HG03045 (cell line): Measurements from ENCODE around the gene NTM.

Source experiments
- ATAC-seq: cut with Tn5 transposase; IDR thresholded peaks from one replicate; pipeline ENCODE4 v1.9.1; 2021; ENCODE audit warnings: mild to moderate bottlenecking, moderate library complexity; ENCODE audit not compliant: unreplicated experiment

The NTM gene

GRCh38 chr11:131841925-131842635, 471.7 kb downstream of the NTM start:
- no peak for ATAC-seq

DNA sequence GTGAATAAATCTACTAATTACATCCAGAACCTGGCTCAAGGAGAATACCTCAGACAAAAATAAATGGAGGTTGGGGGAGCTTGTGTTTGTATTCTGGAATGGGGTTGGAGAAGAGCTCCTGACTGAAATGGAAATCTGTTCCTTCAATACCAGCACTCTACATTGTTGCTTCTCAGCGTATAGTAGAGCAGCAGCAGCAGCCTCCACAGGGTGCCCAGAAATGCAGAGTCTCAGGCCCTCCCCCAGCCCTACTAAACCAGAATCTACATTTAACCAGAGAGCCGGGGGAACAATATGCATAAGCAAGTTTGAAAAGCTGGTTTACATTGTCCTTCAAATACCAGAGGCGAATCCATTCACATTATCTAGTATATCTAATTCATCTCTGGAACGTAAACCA, 474.8 kb downstream of the NTM start:
- ATAC-seq = no peak

DNA sequence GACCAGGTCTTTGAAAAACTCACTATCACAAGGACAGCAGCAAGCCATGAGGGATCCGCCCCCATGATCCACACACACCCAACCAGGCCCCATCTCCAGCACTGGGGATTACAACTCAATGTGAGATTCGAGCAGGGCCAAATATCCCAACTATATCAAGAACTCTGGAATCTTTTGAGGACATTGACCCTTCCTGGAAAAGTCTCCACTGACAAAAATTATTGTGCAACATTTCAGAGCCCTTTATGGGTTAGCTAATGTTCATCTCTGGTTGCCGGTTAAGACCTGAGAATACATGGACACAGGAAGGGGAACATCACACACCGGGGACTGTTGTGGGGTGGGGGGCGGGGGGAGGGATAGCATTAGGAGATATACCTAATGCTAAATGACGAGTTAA, 479.1 kb downstream of the NTM start:
- ATAC-seq = no peak

GRCh38 chr11:131850507-131850906, 480.1 kb downstream of the NTM start:
- no peak for ATAC-seq

DNA sequence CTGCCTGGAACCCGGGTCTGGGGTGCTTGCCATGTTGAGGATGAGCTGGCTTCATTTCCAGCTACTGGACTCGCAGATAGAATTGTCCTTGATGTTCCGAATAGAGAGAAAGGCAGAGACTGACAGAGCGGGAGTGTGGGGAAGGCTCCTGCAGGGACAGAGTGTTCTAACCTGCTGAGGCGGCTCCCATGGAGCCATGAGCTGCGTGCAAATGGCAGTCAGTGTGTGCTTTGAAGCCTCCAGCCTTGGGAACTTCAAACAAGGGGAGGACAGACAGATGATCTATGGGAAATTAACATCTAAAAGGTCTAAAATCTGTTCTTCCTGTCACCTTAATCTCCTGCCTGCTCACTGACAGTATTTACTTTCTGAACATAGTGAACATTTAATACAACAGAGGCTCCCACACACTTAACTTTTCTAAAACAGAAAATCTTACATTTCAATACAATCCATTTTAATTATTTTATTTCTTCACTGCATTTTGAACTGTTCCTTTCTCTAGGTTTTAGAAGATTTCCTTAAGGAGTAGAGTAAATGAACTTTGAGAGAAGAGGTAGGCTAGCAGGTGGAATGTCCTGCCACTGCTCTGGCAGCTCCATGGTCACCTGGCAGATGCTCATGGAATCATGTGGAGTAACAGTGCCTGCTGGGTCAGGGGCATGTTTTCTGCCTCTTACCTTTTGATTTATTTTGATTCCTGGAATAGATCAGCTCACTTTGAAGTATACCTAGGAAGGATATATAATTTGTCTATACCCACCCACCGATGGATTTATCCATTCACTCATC, 481.7 kb downstream of the NTM start:
- ATAC-seq = no peak

GRCh38 chr11:131852757-131853156, 482.3 kb downstream of the NTM start:
- ATAC-seq = no peak

- no peak for ATAC-seq
Measured at GRCh38 chr11:131854391-131854790, 484.0 kb downstream of the NTM start.

- ATAC-seq = no peak
Measured at GRCh38 chr11:131855320-131855719, 484.9 kb downstream of the NTM start.

GRCh38 chr11:131857246-131857645, 486.8 kb downstream of the NTM start:
- no peak for ATAC-seq

GRCh38 chr11:131858505-131858904, 488.1 kb downstream of the NTM start:
- ATAC-seq = no peak

DNA sequence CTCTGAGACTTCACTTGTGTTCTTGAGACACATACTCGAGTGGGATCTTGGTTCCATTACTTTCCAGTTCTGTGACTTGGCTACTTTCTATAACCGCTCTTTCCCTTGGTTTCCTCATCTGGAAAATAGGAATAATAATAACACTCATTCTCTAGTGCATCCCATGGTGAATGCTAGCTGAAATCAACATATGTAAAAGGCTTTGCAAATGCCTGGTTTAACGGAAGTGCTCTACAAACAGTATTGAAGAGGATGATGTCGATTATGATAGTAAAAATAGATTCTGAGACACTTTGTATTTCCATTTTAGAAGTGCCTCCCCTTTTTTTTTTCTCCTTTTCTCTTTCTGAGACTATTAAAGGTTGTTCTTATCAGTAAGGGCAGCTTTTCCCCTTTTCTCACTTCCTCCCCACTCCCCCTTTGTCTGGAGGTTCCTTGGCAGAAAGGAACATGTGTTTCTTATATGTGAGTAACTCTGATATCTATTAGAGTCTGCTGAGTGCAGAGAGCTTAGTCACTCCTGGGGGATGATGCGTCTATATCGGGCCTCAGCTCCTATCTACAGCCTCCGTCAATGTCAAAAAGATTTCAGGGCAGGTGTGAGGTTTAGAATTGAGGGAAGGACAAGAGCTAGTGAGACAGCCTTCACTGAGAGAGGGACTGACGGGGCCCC, 489.3 kb downstream of the NTM start:
- no peak for ATAC-seq

DNA sequence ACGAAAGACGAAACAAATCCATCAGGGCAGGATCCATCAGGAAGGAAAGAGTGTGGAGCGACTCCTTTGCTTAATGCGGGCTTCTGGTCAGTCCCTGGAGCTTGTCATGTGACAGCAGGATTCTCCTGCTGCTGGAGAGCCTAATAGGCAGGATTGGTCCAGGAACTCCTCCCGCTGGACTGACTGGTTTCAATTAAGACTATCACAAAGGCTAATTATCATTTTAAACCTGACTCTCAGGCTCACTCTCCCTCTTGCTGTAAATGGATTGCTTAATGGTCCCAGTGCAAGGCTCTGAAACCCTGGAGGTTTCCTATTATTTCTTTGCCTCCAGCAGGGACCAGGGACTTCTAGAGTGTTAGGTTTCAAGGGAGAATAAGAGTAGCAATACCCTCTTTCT, 493.8 kb downstream of the NTM start:
- ATAC-seq = no peak

DNA sequence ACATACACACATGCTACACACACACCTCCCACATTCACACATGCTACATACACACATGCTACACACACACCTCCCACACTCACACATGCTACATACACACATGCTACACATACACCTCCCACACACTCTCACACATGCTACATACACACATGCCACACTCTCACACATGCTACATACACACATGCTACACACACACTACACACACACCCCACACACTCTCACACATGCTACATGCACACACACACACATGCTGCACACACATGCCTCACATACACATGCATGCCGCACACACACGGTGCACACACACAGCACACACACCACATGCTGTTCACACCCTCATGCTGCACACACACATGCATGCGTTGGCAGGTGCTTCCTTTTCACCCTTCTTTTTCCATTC, 495.4 kb downstream of the NTM start:
- no peak for ATAC-seq

GRCh38 chr11:131866535-131867400, 496.4 kb downstream of the NTM start:
- no peak for ATAC-seq

GRCh38 chr11:131867457-131868257, 497.2 kb downstream of the NTM start:
- no peak for ATAC-seq

DNA sequence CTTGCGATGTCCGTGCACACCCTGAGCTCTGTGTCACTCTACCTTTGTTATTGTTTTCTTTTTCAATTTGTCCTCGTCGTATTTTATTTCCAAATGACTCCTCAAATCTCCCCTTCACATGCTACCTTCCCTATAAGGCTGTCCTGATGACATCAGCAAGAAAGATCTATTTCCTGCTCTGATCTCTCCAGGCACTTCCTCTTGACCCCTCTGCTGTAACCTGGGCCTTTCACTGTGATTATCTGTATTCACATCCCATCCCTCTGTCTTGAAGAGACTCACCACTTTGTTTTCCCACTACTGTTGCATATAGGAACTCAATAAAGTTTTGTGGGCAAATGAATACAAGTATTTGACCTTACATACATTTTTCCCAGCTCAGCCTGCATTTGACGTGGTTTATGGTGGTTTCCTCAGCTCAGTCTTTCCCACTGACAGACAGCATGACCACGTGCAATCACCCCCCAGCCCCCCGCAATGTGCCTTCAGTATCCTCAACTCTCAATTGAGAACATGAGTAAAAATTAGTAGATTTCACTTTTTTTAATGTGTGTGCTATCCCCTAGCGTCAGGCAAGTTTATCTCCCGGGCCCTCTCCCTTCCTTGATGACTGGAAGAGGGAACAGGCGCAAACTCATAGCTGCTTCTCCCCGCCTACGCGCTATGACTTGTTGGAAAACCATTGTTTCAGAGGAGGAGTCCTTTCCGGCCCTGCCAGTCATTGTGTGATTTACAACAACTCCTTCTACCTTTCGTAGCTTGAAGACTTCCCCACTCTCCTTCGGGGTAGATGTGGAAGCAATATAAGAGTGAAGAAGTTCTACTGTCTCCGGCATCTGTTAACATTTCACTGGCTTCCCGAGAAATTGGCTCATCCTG, 498.5 kb downstream of the NTM start:
- ATAC-seq = no peak

- ATAC-seq = no peak
Measured at GRCh38 chr11:131870305-131870704, 499.9 kb downstream of the NTM start.

DNA sequence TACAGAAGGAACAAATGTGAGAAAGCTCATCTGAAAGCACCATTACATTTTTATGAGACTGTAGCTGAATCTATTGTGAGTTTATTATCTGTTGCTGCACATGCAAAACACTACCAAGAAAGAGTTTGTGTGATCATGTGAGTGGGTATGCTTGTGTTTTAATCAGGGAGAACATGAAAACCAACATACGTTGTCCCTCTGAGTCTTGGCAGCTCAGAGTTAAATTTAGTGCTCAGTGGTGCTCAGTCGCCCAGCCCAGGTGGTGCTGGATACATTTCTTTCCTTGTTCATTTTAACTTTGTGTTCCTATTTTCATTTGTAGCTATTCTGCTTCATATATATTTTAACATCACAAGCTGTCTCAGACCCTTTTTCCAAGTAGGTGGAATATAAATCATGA, 500.6 kb downstream of the NTM start:
- no peak for ATAC-seq

GRCh38 chr11:131874070-131874469, 503.7 kb downstream of the NTM start:
- ATAC-seq = no peak
